Loucy (cell line): ENCODE measurements around the gene ERC1.

ENCODE experiments used
- EZH2phosphoT487 ChIP-seq: fragments of 200-600 bp; IDR thresholded peaks from 2 replicates; pipeline ENCODE4 v1.6.1; 2018; ENCODE audit warnings: antibody characterized with exemption, mild to moderate bottlenecking, moderate library complexity, borderline replicate concordance
- TF ChIP-seq, protein P1 (sequence below): fragments of 200-600 bp; sonication (generic); conservative IDR thresholded peaks from 2 replicates; pipeline ENCODE4 v1.5.1; 2014; ENCODE audit warnings: mild to moderate bottlenecking, antibody characterized with exemption, low read length

DNA sequence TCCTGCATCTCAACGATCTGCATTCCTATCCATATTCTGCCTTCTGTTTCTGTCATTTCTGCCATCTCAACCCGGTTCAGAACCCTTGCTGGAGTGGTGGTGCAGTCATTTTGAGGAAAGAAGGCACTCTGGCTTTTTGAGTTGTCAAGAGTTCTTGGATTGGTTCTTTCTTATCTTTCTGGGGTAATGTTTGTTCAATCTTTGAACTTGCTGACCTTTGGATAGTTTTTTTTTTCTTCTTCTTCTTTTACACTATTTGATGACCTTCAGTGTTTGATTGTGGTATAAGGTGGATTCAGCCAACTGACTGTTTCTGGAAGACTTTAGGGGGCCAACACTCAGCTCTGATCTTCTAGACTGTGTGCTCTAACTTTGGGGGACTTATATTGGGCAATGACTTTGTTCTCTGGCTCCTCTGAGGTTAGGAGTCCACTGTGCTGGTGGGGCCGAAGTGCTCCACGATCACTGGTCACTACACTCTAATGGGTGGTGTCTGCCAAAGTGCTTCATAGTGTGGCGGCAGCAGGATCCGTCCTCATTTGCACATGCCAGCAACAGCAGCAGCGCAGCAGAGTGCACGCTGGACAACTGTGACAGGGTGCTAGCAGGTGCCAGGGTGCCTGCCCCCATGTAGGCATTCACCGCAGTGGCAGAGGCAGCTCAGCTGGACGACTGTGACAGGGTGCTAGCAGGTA lies 347.6 kb downstream of the ERC1 start:
- TF ChIP-seq, protein P1, sequence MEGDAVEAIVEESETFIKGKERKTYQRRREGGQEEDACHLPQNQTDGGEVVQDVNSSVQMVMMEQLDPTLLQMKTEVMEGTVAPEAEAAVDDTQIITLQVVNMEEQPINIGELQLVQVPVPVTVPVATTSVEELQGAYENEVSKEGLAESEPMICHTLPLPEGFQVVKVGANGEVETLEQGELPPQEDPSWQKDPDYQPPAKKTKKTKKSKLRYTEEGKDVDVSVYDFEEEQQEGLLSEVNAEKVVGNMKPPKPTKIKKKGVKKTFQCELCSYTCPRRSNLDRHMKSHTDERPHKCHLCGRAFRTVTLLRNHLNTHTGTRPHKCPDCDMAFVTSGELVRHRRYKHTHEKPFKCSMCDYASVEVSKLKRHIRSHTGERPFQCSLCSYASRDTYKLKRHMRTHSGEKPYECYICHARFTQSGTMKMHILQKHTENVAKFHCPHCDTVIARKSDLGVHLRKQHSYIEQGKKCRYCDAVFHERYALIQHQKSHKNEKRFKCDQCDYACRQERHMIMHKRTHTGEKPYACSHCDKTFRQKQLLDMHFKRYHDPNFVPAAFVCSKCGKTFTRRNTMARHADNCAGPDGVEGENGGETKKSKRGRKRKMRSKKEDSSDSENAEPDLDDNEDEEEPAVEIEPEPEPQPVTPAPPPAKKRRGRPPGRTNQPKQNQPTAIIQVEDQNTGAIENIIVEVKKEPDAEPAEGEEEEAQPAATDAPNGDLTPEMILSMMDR, result no peak
- no peak for TF ChIP-seq EZH2phosphoT487
